Stimulated activated CD8-positive, alpha-beta memory T cell treated with anti-CD3 and anti-CD28 coated beads, Interleukin-4, amount 100 ng/mL, for 24 hours (primary cell): ENCODE data around the gene SPATS1.
A peak's percentile ranks its signal among the peaks of the same experiment; 100 is the strongest.

Source experiments
- DNase-seq: peaks from one replicate; pipeline ENCODE4 v3.0.0-alpha.2; 2020; ENCODE audit warnings: low read depth

SPATS1 gene

GRCh38 chr6:44387346-44388134, 45.1 kb downstream of the SPATS1 start, which contains the start of gene CDC5L:
CDC5L (plus strand) TSS chr6:44387706; CDS start chr6:44387824, 118 bp downstream.
- DNase-seq: peak; percentile 87

- no peak for DNase-seq
Measured at GRCh38 chr6:44388135-44388487, 45.7 kb downstream of the SPATS1 start.

GRCh38 chr6:44388887-44389286, 46.4 kb downstream of the SPATS1 start:
- no peak for DNase-seq

GRCh38 chr6:44390158-44390683, 47.8 kb downstream of the SPATS1 start:
- DNase-seq: no peak
